ENCODE data around the gene LRRC2. TPM values are rescaled to one million over a fixed set of nuclear protein-coding genes. Genes with fewer than 3 reads are reported as not detected.

LRRC2 gene
- total and polyA plus RNA-seq, 2 of the 13 experiments (the other 11 are each of a cell fraction or from before 2014, with no cell fraction given) = 0.27 to 0.58 TPM

- Histone ChIP-seq H3K27me3 (ENCODE audit: control insufficient read depth in 1 of 2, insufficient read depth in 2 of 2, low read length in 2 of 2) (peaks cover 2 to 3% of the 10 kb centered on the region in 2 experiments; a peak in 2 of 5 replicates), H3K79me2 (ENCODE audit: insufficient read depth, low read length) (no peaks in the 10 kb centered on the region), H3K36me3 (replicated peaks in 1 of 2; ENCODE audit: control insufficient read depth in 1 of 2, insufficient read depth in 2 of 2, low read length in 2 of 2) (no peaks in the 10 kb centered on the region), H2AFZ (ENCODE audit: low read length) (no peak overlapping the region), H3K9ac (ENCODE audit: insufficient read depth, low read depth, low read length) (no peak overlapping the region), H3K4me3 (replicated peaks in 1 of 3; ENCODE audit: insufficient read depth in 1 of 3, low read depth in 2 of 3, low read length in 3 of 3) (no peak overlapping the region), H3K27ac (ENCODE audit: extremely low read length, insufficient read depth, low read length) (no peak overlapping the region), H3K4me2 (ENCODE audit: low read depth, low read length) (no peak overlapping the region), H3K4me1 (ENCODE audit: insufficient read depth, low read length) (no peaks in the 10 kb centered on the region), H4K20me1 (ENCODE audit: insufficient read depth, low read length) (no peaks in the 10 kb centered on the region), H3K9me3 (ENCODE audit: low read length) (no peaks in the 10 kb centered on the region)
- ChIA-PET CTCF (ENCODE audit: low intra/inter-chr PET ratio, low total read pairs) (no interaction called here), POLR2A (no interaction called here)
- no TSS peak for BruUV-seq (replicated peaks)
- intact Hi-C loops (cut with micrococcal nuclease; ENCODE audit: unreplicated experiment) = no loop called here
- in situ Hi-C loops (cut with HindIII; ENCODE audit: extremely low pct_ligation_motif_present, low pct_unique_long_range_greater_than_20kb) = no loop called here
- DNase-seq (ENCODE audit: low spot score) (no peak), ATAC-seq (no peak), FAIRE-seq (no peak)
- no peak for TF ChIP-seq ZNF776 (CRISPR knock-in tag; IDR thresholded peaks at IDR 0.05)
- 3% methylated on average over 1 of the region's 1 CpG for whole genome bisulfite sequencing (ENCODE audit: low lambda C conversion rate)
These were observed 99.2 kb downstream of the LRRC2 start for GRCh38 chr3:46466871-46467403.

GRCh38 chr3:46466273-46466672, 99.8 kb downstream of the LRRC2 start:
- Histone ChIP-seq H2AFZ (ENCODE audit: low read length) (no peak overlapping the region), H3K36me3 (replicated peaks in 1 of 2; ENCODE audit: control insufficient read depth in 1 of 2, insufficient read depth in 2 of 2, low read length in 2 of 2) (no peaks in the 10 kb centered on the region), H3K27ac (ENCODE audit: extremely low read length, insufficient read depth, low read length) (no peak overlapping the region), H3K27me3 (ENCODE audit: control insufficient read depth in 1 of 2, insufficient read depth in 2 of 2, low read length in 2 of 2) (peaks cover 2 to 3% of the 10 kb centered on the region in 2 experiments; a peak in 2 of 5 replicates), H3K9ac (ENCODE audit: insufficient read depth, low read depth, low read length) (no peak overlapping the region), H3K4me2 (ENCODE audit: low read depth, low read length) (no peak overlapping the region), H3K4me3 (replicated peaks in 1 of 3; ENCODE audit: insufficient read depth in 1 of 3, low read depth in 2 of 3, low read length in 3 of 3) (no peak overlapping the region), H3K4me1 (ENCODE audit: insufficient read depth, low read length) (no peaks in the 10 kb centered on the region), H3K79me2 (ENCODE audit: insufficient read depth, low read length) (no peaks in the 10 kb centered on the region), H3K9me3 (ENCODE audit: low read length) (0 out of 2 replicates have a peak, but pooled peaks cover 2% of the 10 kb centered on the region), H4K20me1 (ENCODE audit: insufficient read depth, low read length) (no peaks in the 10 kb centered on the region)
- CTCF ChIA-PET (ENCODE audit: low intra/inter-chr PET ratio, low total read pairs) = no interaction called here
- no TSS peak for BruUV-seq (replicated peaks)
- in situ Hi-C loops (cut with HindIII; ENCODE audit: extremely low pct_ligation_motif_present, low pct_unique_long_range_greater_than_20kb) = no loop called here
- ATAC-seq (no peak), DNase-seq (ENCODE audit: low spot score) (no peak), FAIRE-seq (no peak)
- TF ChIP-seq PITX1 (CRISPR knock-in tag; IDR thresholded peaks at IDR 0.05) (no peak), CEBPG (CRISPR knock-in tag; IDR thresholded peaks at IDR 0.05) (no peak), NCOA1 (CRISPR knock-in tag; IDR thresholded peaks at IDR 0.05) (no peak), MEIS1 (CRISPR knock-in tag; IDR thresholded peaks at IDR 0.05; ENCODE audit: borderline replicate concordance) (no peak), TFDP1 (CRISPR knock-in tag; IDR thresholded peaks at IDR 0.05; ENCODE audit: borderline replicate concordance) (no peak), ETS1 (CRISPR knock-in tag; IDR thresholded peaks at IDR 0.05) (no peak)
- POLR2A ChIA-PET = no interaction called here
- intact Hi-C loops (cut with micrococcal nuclease; ENCODE audit: unreplicated experiment) = no loop called here

Other genes starting within 250 kb of the LRRC2 start
- gene CCR2, start 212.2 kb downstream of the LRRC2 start, total RNA-seq (2016; rRNA removed; fragmentation: Illumina TruSeq; extraction: Trizol) = not detected in 2 replicates
- gene CCR2, start 212.2 kb downstream of the LRRC2 start, polyA plus RNA-seq (2011; rRNA removed) = not detected in 2 replicates
- not detected in 2 replicates for gene CCR5, start 195.4 kb downstream of the LRRC2 start, total RNA-seq (2016; rRNA removed; fragmentation: Illumina TruSeq; extraction: Trizol)
- gene CCR5, start 195.4 kb downstream of the LRRC2 start, polyA plus RNA-seq (2011; rRNA removed) = not detected in 2 replicates
- gene CCRL2, start 159.0 kb downstream of the LRRC2 start, total RNA-seq (2016; rRNA removed; fragmentation: Illumina TruSeq; extraction: Trizol) = not detected in 2 replicates
- gene CCRL2, start 159.0 kb downstream of the LRRC2 start, polyA plus RNA-seq (2011; rRNA removed) = not detected in 2 replicates
- gene LTF, start 101.4 kb downstream of the LRRC2 start, total RNA-seq (2016; rRNA removed; fragmentation: Illumina TruSeq; extraction: Trizol) = not detected in 2 replicates
- gene LTF, start 101.4 kb downstream of the LRRC2 start, polyA plus RNA-seq (2011; rRNA removed) = not detected in 2 replicates
- 0.09 TPM in 1 of 2 replicates, not detected in the other for gene RTP3, start 68.3 kb downstream of the LRRC2 start, total RNA-seq (2016; rRNA removed; fragmentation: Illumina TruSeq; extraction: Trizol)
- gene RTP3, start 68.3 kb downstream of the LRRC2 start, polyA plus RNA-seq (2011; rRNA removed) = not detected in 2 replicates
- gene FAM240A, start 46.2 kb upstream of the LRRC2 start, total RNA-seq (2016; rRNA removed; fragmentation: Illumina TruSeq; extraction: Trizol) = not detected in 2 replicates
- gene FAM240A, start 46.2 kb upstream of the LRRC2 start, polyA plus RNA-seq (2011; rRNA removed) = not detected in 2 replicates
- gene ALS2CL, start 127.4 kb upstream of the LRRC2 start, total RNA-seq (2016; rRNA removed; fragmentation: Illumina TruSeq; extraction: Trizol) = not detected in 2 replicates
- gene ALS2CL, start 127.4 kb upstream of the LRRC2 start, polyA plus RNA-seq (2011; rRNA removed) = not detected in 2 replicates
- gene TMIE, start 135.1 kb upstream of the LRRC2 start, total RNA-seq (2016; rRNA removed; fragmentation: Illumina TruSeq; extraction: Trizol) = not detected in 2 replicates
- gene TMIE, start 135.1 kb upstream of the LRRC2 start, polyA plus RNA-seq (2011; rRNA removed) = not detected in 2 replicates
- not detected in 2 replicates for gene PRSS50, start 151.6 kb upstream of the LRRC2 start, total RNA-seq (2016; rRNA removed; fragmentation: Illumina TruSeq; extraction: Trizol)
- gene PRSS50, start 151.6 kb upstream of the LRRC2 start, polyA plus RNA-seq (2011; rRNA removed) = not detected in 2 replicates

All from HepG2 (cell line).